Measurements from ENCODE around the gene SETD1B.
A peak's percentile ranks its signal among the peaks of the same experiment; 100 is the strongest.
"Not testable (repeated sequence)": the region's sequence is repeated elsewhere in the genome, so short reads cannot be mapped to it uniquely, and the experiment has no call there.

SETD1B gene

DNA sequence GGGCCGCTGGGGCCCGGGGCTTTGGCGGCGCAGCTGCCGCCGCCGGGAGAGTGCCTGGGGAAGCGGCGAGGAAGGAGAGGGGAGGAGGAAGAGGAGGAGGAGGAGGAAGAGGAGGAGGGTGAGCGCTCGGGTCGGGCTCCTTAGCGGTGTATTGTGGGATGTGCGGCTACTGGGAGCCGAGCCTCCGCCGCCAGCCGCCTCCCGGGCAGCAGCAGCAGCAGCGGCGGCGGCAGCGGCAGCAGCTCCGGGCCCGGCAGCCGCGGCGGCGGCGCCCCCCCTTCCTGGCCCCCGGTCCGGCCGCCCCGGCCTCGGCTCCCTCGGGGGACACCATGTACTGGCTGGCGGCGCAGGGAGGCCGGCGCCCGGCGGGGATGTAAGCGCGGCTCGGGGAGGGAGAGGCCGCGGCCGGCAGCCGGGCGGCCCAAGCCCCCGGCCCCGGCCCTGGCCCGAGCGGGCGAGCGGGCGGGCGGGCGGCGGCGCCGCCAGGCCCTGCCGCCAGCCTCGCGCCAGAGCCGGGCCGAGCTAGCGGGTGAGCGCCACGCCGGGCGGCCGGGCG, at the start of gene SETD1B:
Gene SETD1B (plus strand): TSS at position 149 of the 556 bp plus-strand sequence. CDS start 729 bp downstream, outside the sequence.
- DNase-seq (ENCODE audit: low spot score) = peak; percentile 61

- DNase-seq (ENCODE audit: low spot score) = no peak
These were observed 49.0 kb upstream of the SETD1B start for GRCh38 chr12:121754836-121755235.

DNA sequence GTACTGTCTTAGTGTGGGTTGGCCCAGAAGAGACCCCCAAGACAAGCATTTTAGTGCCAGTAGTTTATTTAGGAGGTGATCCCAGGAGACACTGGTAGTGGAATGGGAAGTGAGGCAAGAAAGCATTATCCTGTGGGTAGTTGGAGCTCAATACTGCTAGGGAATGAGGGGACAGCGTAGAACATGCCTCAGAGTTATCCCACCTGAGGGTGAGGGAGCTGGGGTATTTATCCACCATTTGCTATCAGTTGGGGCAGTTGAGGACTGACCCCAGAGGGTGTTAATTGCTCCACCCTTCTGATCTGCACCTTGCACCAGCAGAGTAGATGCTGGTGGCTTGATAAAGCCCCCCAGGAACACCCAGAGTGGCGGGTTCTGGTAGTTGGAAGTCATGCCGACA, 48.2 kb upstream of the SETD1B start:
- no peak for DNase-seq (ENCODE audit: low spot score)

GRCh38 chr12:121758536-121758935, 45.3 kb upstream of the SETD1B start:
- not testable (repeated sequence) for DNase-seq (ENCODE audit: low spot score)

DNA sequence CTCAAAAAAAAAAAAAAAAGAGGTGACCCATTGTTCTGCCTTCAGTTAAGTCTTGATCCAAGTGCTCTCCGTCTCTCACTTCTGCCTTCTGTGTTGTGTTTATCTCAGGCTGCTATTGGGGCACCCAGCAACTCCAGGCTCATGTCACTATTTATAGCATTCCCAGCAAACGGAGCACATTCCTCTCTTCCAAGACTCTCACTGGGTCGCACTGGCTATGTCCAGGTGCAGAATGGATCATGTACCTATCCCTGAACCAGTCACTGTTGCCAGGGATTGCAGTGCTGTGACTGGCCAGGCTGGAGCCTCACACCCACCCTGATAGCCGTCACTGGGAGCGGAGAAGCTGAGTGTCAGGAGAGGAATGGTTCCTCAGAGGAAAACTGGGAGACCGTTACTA, 41.5 kb upstream of the SETD1B start:
- peak; percentile 57 for DNase-seq (ENCODE audit: low spot score)

GRCh38 chr12:121764808-121765207, 39.0 kb upstream of the SETD1B start:
- DNase-seq (ENCODE audit: low spot score) = no peak

GRCh38 chr12:121765573-121765972, 38.2 kb upstream of the SETD1B start:
- DNase-seq (ENCODE audit: low spot score) = peak; percentile 51

GRCh38 chr12:121766290-121767039, 37.3 kb upstream of the SETD1B start:
- no peak for DNase-seq (ENCODE audit: low spot score)

DNA sequence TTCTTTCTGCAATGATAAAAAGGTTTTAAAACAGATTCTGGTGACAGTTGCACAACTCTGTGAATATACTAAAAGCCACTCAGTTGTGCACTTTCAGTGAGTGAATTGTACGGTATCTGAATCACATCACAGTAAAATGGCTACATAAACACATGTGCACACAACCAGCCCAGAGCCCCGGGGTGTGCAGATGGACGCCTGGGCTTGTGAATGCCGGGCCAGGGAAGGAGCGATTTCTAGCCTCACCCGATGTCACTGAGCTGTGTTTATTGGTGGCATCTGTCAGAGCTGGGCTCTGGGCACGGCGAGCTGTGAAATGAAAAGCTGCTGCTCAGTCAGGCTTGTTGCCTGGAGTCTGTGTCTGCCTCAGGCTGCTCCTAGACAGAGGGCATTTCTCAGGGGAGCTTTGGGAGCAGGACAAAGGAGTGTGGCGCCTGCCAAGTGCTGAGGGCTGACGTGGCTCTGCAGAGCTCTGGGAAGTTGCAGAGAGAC, 36.2 kb upstream of the SETD1B start:
- peak; percentile 90 for DNase-seq (ENCODE audit: low spot score)

DNA sequence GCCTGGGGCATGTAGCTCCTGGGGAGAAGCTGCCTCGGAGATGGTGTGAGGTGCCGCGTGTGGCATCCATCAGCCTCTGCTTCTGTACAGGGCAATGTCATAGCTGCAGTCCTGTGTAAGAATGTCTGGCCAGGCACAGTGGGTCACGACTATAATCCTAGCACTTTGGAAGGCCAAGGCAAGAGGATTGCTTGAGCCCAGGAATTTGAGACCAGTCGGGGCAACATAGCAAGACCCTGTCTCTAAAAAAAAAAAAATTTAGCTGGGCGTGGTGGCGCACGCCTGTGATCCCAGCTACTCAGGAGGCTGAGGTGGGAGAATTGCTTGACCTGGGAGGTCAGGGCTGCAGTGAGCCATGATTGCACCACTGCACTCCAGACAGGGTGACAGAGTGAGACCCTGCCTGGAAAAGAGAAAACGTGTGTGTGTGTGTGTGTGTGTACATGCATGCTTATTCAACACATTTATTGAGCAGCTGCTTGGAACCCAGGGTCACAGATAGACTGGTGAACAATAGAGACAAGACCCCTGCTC, 34.4 kb upstream of the SETD1B start:
- no peak for DNase-seq (ENCODE audit: low spot score)

DNA sequence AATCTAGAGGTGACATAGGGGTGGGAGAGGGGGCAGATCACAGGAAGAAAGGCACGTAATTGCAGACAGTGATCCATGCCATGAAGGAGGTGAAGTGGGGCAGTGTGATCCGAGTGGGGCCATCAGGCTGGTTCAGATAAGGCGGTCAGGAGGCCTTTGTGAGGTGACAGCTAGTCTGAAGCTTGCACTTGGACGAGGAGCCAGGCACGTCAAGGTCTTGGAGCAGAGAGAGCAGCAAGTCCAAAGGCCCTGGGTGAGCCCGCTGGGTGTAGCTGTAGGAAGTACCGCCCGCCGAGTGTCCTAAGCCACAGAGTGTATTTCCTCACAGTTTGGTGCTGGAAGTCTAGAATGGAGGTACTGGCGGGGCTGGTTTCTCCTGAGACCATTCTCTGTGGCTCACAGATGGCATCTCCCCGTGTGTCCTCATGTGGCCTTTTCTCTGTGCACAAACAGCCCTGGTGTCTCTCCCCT, 33.9 kb upstream of the SETD1B start:
- peak; percentile 74 for DNase-seq (ENCODE audit: low spot score)

DNA sequence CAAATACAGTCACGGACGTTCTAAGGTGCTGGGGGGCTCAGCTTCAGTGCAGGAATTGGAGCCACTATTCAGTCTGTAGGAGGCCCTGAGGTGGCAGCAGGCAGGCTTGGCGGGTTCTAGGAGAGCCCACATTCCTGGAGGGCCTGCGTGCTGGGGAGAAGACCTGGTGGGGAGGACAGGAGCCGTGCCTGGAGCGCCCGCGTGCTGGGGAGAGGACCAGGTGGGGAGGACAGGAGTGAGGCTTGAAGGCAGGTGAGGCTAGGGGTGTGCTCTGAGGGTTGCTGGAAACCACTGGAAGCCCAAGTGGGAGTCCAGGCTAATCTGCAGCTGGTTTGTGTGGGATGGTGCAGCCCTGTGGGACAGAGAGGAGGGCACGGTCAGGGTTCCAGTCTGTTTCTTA, 33.4 kb upstream of the SETD1B start:
- DNase-seq (ENCODE audit: low spot score) = no peak

DNA sequence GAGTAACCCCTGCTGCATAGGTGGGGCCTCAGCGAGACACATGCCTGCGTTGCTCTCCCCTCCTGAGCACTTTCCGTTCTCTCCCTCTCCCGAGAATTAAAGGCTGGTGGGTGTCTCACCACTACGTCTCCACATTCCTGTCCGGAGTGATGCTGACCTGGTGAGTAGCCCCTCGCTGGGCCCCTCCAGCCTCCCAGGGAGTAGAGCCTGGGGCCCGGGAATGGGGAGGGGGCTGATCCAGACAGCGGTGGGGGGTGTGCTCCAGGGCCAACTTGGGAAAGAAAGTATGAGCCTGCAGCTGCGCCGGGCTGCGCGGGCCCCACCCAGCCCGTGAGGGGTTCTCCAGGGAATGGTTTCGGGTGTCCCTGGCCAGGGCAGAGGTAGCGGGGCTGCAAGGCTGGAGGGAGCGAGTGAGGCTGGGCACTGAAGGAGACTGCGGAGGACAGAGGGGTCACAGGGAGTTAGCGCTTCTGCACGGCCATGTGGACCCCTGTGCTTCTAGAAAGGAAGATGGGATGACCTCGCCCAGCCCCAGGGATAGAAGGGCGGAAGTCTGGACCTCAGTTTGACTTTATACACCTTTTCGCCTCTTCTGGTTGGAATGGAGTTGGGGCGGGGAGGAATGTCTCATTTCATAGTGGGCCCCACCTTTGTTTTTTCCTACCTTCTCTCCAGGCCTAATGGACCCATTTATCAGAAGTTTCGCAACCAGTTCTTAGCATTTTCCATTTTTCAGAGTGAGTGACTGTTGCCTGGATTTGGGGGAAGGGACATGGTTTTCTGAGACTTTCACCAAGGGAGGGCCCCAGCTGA, 32.8 kb upstream of the SETD1B start:
- DNase-seq (ENCODE audit: low spot score) = no peak

- DNase-seq (ENCODE audit: low spot score) = peak; percentile 82
These were observed 30.6 kb upstream of the SETD1B start for GRCh38 chr12:121773011-121773777.

- DNase-seq (ENCODE audit: low spot score) = no peak
These were observed 28.8 kb upstream of the SETD1B start for GRCh38 chr12:121774968-121775474.

DNA sequence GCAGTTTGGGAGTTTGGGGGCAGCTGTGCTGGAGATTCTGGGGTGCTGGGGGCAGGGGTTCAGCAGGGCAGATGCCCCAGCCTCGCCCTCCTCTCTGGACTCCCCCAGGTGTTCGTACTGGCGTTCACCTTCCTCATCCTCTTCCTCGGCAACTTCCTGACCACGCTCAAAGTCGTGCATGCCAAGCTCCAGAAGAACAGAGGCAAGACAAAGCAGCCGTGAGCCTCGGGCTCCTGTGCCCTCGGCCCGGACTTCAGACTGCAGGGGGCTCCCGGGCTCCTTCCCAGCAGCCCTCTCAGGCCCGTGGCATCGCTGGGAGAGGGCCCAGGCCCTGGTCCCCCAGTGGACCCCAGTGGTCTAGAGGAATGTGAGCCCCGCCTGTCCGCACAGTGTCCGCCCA, 28.3 kb upstream of the SETD1B start:
- DNase-seq (ENCODE audit: low spot score) = no peak

DNA sequence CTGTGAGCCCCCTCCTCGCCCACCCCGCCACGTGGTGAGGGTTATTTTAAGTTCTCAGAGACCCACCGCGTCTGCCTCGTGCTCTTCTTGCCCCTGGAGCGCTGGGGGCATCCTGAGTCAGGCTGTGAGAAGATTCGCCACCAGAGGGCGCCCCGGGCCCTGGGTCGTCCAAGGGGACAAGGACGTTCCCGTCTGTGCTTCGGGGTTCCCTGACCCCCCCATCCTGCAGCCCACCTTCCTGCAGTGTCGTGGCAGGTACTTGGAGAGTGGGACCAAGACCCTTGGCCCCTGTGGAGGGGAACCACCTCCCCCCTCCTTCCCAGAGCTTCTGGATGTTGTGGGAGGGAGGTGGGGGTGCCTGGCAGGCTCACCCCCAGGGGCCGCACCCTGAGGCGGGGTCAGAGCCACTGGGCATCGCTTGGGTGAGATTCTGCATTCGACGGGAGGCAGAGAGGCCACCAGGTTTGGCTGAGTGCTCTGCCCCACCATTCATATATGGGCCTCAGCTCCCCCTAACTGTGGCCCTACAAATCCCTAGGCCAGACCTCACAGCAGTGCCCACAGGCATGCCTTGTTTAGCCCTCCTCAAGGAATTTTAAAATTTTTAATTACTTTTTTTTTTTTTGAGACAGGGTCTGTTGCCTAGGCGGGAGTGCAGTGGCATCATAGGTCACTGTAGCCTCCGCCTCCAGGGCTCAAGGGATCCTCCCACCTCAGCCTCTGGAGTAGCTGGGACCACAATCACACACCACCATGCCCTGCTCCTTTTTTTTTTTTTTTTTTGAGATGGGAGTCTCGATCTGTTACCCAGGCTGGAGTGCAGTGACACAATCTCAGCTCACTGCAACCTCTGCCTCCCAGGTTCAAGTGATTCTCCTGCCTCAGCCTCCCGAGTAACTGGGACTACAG, 27.4 kb upstream of the SETD1B start:
- DNase-seq (ENCODE audit: low spot score) = peak; percentile 66

GRCh38 chr12:121778567-121779421, 25.0 kb upstream of the SETD1B start:
- no peak for DNase-seq (ENCODE audit: low spot score)

DNA sequence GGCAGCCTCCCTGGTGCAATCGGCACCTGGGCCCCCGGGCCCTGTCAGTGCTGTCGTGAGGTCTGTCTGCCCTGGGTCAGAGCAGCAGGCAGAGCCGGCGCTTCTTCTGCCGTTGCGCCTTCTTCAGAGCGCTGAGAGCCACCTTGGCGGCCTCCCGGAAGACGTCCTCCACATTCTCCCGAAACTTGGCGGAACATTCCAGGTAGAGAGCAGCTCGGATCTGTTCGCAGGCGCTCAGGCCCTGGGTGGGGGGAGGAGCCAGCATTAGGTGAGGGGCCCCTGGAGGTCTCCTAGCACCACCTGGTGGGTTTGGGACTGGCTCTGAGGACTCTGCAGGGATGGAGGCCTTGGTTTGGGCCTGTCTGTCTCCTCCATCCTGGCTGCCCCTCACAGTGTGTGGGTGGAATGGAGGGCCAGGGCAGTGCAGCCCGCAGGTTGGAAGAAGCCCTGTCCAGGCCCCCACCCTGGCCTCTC, 24.4 kb upstream of the SETD1B start:
- DNase-seq (ENCODE audit: low spot score) = no peak

All from cerebellar cortex (tissue), 1 donor.